Measurements from ENCODE around the gene ENG. TPM values are rescaled to one million over a fixed set of nuclear protein-coding genes. Genes with fewer than 3 reads are reported as not detected.

The ENG gene
- total and polyA plus RNA-seq, 2 of the 8 experiments (the other 6 are each of a cell fraction or from before 2014, with no cell fraction given): 1.8 to 4.4 TPM

DNA sequence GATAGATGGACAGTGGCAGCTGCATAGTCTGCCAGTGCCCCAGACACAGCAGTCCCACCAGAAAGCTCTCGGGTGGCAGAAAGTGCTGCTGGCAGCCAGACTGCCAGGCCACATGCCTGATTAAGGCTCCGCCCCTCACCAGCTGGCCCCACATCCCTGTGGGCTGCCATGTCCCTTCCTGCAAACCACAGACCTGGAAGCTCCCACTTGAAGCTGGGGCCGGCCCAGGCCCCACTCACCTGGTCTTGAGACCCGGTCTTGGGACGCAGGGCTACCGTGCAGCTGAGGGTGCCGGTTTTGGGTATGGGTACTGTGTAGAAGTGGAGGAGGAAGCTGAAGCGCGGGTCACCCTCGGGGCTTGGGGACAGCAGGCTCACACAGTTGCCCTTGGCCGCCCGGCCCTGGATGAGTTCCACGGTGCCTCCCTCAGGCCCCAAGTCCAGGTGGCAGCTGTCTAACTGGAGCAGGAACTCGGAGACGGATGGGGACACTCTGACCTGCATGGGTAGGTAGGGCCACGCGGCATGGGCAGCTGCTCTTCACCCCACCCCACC lies 36.5 kb downstream of the ENG start:
- no peak overlapping the region for H3K4me2 ChIP-seq (ENCODE audit: insufficient read depth in 1 of 2, low read depth in 2 of 2, low read length in 2 of 2)
- H3K18ac ChIP-seq (ENCODE audit: extremely low read depth, low read length): no peak overlapping the region
- H3K56ac ChIP-seq (replicated peaks; ENCODE audit: insufficient read length, low read depth, low read length): no peak overlapping the region
- no peak for FAIRE-seq
- no peak overlapping the region for H2AK5ac ChIP-seq (ENCODE audit: low read depth, low read length)
- H3K4ac ChIP-seq (replicated peaks; ENCODE audit: insufficient read length, low read depth, low read length): no peak overlapping the region
- H3K14ac ChIP-seq (ENCODE audit: insufficient read length): no peak overlapping the region
- H4K5ac ChIP-seq (ENCODE audit: insufficient read length, low read depth, low read length): no peak overlapping the region
- ChIA-PET CTCF (ENCODE audit: partially characterized antibody) (interaction anchor here (0.9 to 3.5 kb wide), 8 partner anchors 8 to 103 kb away, joined by 3 to 26 read pairs (median 5); partner anchors contain the start of gene TOR2A), POLR2A (ENCODE audit: partially characterized antibody) (interaction anchor here (0.6 to 6.7 kb wide), 15 partner anchors 7 to 282 kb away, joined by 3 to 34 read pairs (median 4); partner anchors contain the start of gene FPGS)
- no peak overlapping the region for H2BK12ac ChIP-seq (ENCODE audit: low read depth, low read length)
- DNase-seq (ENCODE audit: low read depth in 1 of 2, low spot score in 2 of 2): no peak
- TF ChIP-seq ASH2L (IDR thresholded peaks at IDR 0.05; ENCODE audit: low read length) (no peak), RXRA (IDR thresholded peaks at IDR 0.05; ENCODE audit: insufficient read depth, low read depth, low read length) (no peak), EZH2 (IDR thresholded peaks at IDR 0.05; ENCODE audit: low read depth, low read length, severe bottlenecking) (no peak), RBBP5 (IDR thresholded peaks at IDR 0.05; ENCODE audit: borderline replicate concordance, low read depth, low read length) (no peak), RFX5 (IDR thresholded peaks at IDR 0.05; ENCODE audit: borderline replicate concordance, low read depth, low read length) (no peak), NRF1 (IDR thresholded peaks at IDR 0.05; ENCODE audit: low read depth, low read length) (no peak), SIN3A (conservative IDR thresholded peaks at IDR 0.05 in 1 of 2, IDR thresholded peaks at IDR 0.05 in 1 of 2; ENCODE audit: low read depth in 1 of 2, low read length in 2 of 2) (no peak), CTBP2 (IDR thresholded peaks at IDR 0.05; ENCODE audit: borderline replicate concordance, insufficient read depth, insufficient read length, low read length) (no peak), SP1 (IDR thresholded peaks at IDR 0.05; ENCODE audit: low read depth, low read length) (no peak), SIRT6 (IDR thresholded peaks at IDR 0.05; ENCODE audit: low read length) (no peak), POLR2A (IDR thresholded peaks at IDR 0.05; ENCODE audit: control extremely low read depth in 1 of 2, low read depth in 2 of 2, low read length in 2 of 2) (no peak)
- no peaks in the 10 kb centered on the region for H3K4me1 ChIP-seq (replicated peaks in 1 of 4; ENCODE audit: control insufficient read depth in 3 of 4, insufficient read depth in 4 of 4, low read length in 3 of 4)
- H3K23me2 ChIP-seq (ENCODE audit: low read depth, low read length): no peaks in the 10 kb centered on the region
- 91% methylated on average over 17 of the region's 17 CpGs; no CpG with 5 or more reads in 1 of the 2 experiments for WGBS, 2 experiments (ENCODE audit: extremely low coverage in 1 of 2, insufficient coverage in 1 of 2, insufficient read length in 1 of 2, insufficient replicate concordance in 2 of 2, low coverage in 1 of 2, low lambda C conversion rate in 2 of 2, missing lambda C conversion rate in 1 of 2)
- H2BK120ac ChIP-seq (replicated peaks; ENCODE audit: low read depth, low read length): no peak overlapping the region
- no peak overlapping the region for H3K9ac ChIP-seq (replicated peaks in 1 of 4; ENCODE audit: extremely low read depth in 1 of 4, low read depth in 3 of 4, low read length in 3 of 4)
- no peak overlapping the region for H3K23ac ChIP-seq (ENCODE audit: insufficient read length)
- no peak overlapping the region for H2BK15ac ChIP-seq (ENCODE audit: low read length)
- no peaks in the 10 kb centered on the region for H3K9me3 ChIP-seq (ENCODE audit: insufficient read depth in 2 of 2, low read depth in 1 of 2, low read length in 1 of 2)
- 0 out of 2 replicates have a peak, but pooled peaks cover 1% of the 10 kb centered on the region for H3K79me1 ChIP-seq (ENCODE audit: low read depth, low read length)
- no peaks in the 10 kb centered on the region for H3K79me2 ChIP-seq (ENCODE audit: control insufficient read depth in 1 of 2, insufficient read depth in 2 of 2, low read length in 2 of 2)
- H4K8ac ChIP-seq (ENCODE audit: extremely low read depth, insufficient read depth, low read length): no peak overlapping the region
- H2AFZ ChIP-seq (ENCODE audit: low read length): no peak overlapping the region
- no peaks in the 10 kb centered on the region for H3K27me3 ChIP-seq (replicated peaks in 1 of 4; ENCODE audit: control insufficient read depth in 3 of 4, extremely low read depth in 1 of 4, insufficient read depth in 3 of 4, low read length in 3 of 4)
- peaks cover 2 to 9% of the 10 kb centered on the region in 2 experiments for H4K20me1 ChIP-seq (replicated peaks in 1 of 2; ENCODE audit: control insufficient read depth in 1 of 2, insufficient read depth in 2 of 2, low read length in 2 of 2)
- no peak overlapping the region for H2BK5ac ChIP-seq (ENCODE audit: low read depth, low read length)
- no peak overlapping the region for H4K91ac ChIP-seq (replicated peaks; ENCODE audit: insufficient read length, low read length)
- peaks cover 9 to 15% (median 13%) of the 10 kb centered on the region in 4 experiments; a peak in 7 of 8 replicates for H3K36me3 ChIP-seq (ENCODE audit: control insufficient read depth in 2 of 4, insufficient read depth in 4 of 4, low read length in 3 of 4)
- no peak overlapping the region for H2BK20ac ChIP-seq (ENCODE audit: low read length)
- H3K4me3 ChIP-seq (ENCODE audit: extremely low read depth in 1 of 4, insufficient read depth in 2 of 4, low read depth in 3 of 4, low read length in 4 of 4): no peak overlapping the region
- H3K27ac ChIP-seq (ENCODE audit: low read depth, low read length): no peak overlapping the region
